Gastrocnemius medialis (tissue), 4 donors: ENCODE measurements around the gene DENND1A.

Experiments used
- CTCF ChIP-seq, 5 experiments: fragments of 450-650 bp in 3 of 5; fragments of 200-600 bp in 2 of 5; sonication (generic) in 2 of 5; IDR thresholded peaks in 4 of 5; conservative IDR thresholded peaks in 1 of 5; 1 replicate in 4 of 5; 2 replicates in 1 of 5; pipeline ENCODE4 v1.5.1; 2016 to 2019; ENCODE audit warnings: antibody characterized with exemption in 5 of 5, mild to moderate bottlenecking in 3 of 5, moderate library complexity in 3 of 5
- POLR2A ChIP-seq, 2 donors: fragments of 450-650 bp; IDR thresholded peaks; one replicate each; pipeline ENCODE4 v1.6.1; 2017; ENCODE audit warnings: antibody characterized with exemption in 2 of 2, mild to moderate bottlenecking in 2 of 2, moderate library complexity in 2 of 2

- no peak for TF ChIP-seq POLR2A (IDR thresholded peaks at IDR 0.05)
- TF ChIP-seq CTCF (IDR thresholded peaks at IDR 0.05 in 4 of 5, conservative IDR thresholded peaks at IDR 0.05 in 1 of 5) = no peak
Observed at GRCh38 chr9:123883634-123884033, 46.3 kb downstream of the DENND1A start.
